ENCODE data around the gene AFAP1. TPM values are rescaled to one million over a fixed set of nuclear protein-coding genes. Genes with fewer than 3 reads are reported as not detected.

Gene AFAP1
- total RNA-seq, 1 donor from 2014 or later = 0.24 TPM

GRCh38 chr4:7771056-7771455 is 168.6 kb downstream of the AFAP1 start:
- ATAC-seq (ENCODE audit: low read depth) (no peak), DNase-seq (no peak)
- ChIA-PET CTCF (interaction anchor here (1.6 kb wide), 1 partner anchor 31 kb away, joined by 5 read pairs; no protein-coding TSS in a partner anchor), POLR2A (no interaction called here)
- intact Hi-C loops (cut with micrococcal nuclease) = no loop called here
- TF ChIP-seq CTCF (IDR thresholded peaks at IDR 0.05) = no peak
- Mint-ChIP-seq H3K27me3 (peaks cover 6% of the 10 kb centered on the region), H3K4me3 (no peak overlapping the region), H3K36me3 (ENCODE audit: low read depth) (no peaks in the 10 kb centered on the region), H3K9me3 (no peaks in the 10 kb centered on the region), H3K27ac (no peak overlapping the region), H3K4me1 (peaks cover 2% of the 10 kb centered on the region)

- Mint-ChIP-seq H3K4me1 (peaks cover 2% of the 10 kb centered on the region), H3K9me3 (no peaks in the 10 kb centered on the region), H3K36me3 (ENCODE audit: low read depth) (no peaks in the 10 kb centered on the region), H3K4me3 (no peak overlapping the region), H3K27me3 (peaks cover 6% of the 10 kb centered on the region), H3K27ac (no peak overlapping the region)
- POLR2A ChIA-PET = no interaction called here
- no peak for TF ChIP-seq CTCF (IDR thresholded peaks at IDR 0.05)
- intact Hi-C loops (cut with micrococcal nuclease) = no loop called here
- CTCF ChIA-PET = interaction anchor here (1.6 kb wide), 1 partner anchor 32 kb away, joined by 5 read pairs; no protein-coding TSS in a partner anchor
- no peak for DNase-seq
- no peak for ATAC-seq (ENCODE audit: low read depth)
These were observed 169.2 kb downstream of the AFAP1 start for GRCh38 chr4:7770224-7771050.

GRCh38 chr4:7769396-7770223 is 170.1 kb downstream of the AFAP1 start:
- intact Hi-C loops (cut with micrococcal nuclease) = no loop called here
- Mint-ChIP-seq H3K4me1 (peaks cover 2% of the 10 kb centered on the region), H3K27me3 (peaks cover 6% of the 10 kb centered on the region), H3K9me3 (no peaks in the 10 kb centered on the region), H3K4me3 (no peak overlapping the region), H3K36me3 (ENCODE audit: low read depth) (no peaks in the 10 kb centered on the region), H3K27ac (no peak overlapping the region)
- ChIA-PET CTCF (interaction anchor here (1.6 kb wide), 1 partner anchor 33 kb away, joined by 5 read pairs; no protein-coding TSS in a partner anchor), POLR2A (no interaction called here)
- DNase-seq = no peak
- TF ChIP-seq CTCF (IDR thresholded peaks at IDR 0.05) = no peak
- ATAC-seq (ENCODE audit: low read depth) = no peak

- Mint-ChIP-seq H3K27ac (no peak overlapping the region), H3K4me1 (peaks cover 2% of the 10 kb centered on the region), H3K4me3 (no peak overlapping the region), H3K36me3 (ENCODE audit: low read depth) (no peaks in the 10 kb centered on the region), H3K27me3 (peaks cover 5% of the 10 kb centered on the region), H3K9me3 (no peaks in the 10 kb centered on the region)
- no peak for ATAC-seq (ENCODE audit: low read depth)
- no peak for DNase-seq
- intact Hi-C loops (cut with micrococcal nuclease) = no loop called here
- ChIA-PET CTCF (no interaction called here), POLR2A (no interaction called here)
- TF ChIP-seq CTCF (IDR thresholded peaks at IDR 0.05) = no peak
These were observed 170.9 kb downstream of the AFAP1 start for GRCh38 chr4:7768736-7769135.

- POLR2A ChIA-PET = no interaction called here
- no peak overlapping the region for H3K4me3 Mint-ChIP-seq
- ATAC-seq (ENCODE audit: low read depth) = no peak
- intact Hi-C loops (cut with micrococcal nuclease) = no loop called here
- H3K4me1 Mint-ChIP-seq = peaks cover 2% of the 10 kb centered on the region
- H3K36me3 Mint-ChIP-seq (ENCODE audit: low read depth) = no peaks in the 10 kb centered on the region
- H3K27ac Mint-ChIP-seq = no peak overlapping the region
- H3K9me3 Mint-ChIP-seq = no peaks in the 10 kb centered on the region
- H3K27me3 Mint-ChIP-seq = peaks cover 3% of the 10 kb centered on the region
- TF ChIP-seq CTCF (IDR thresholded peaks at IDR 0.05) = no peak
- DNase-seq = no peak
- CTCF ChIA-PET = interaction anchor here (1.3 kb wide), 1 partner anchor 34 kb away, joined by 4 read pairs; no protein-coding TSS in a partner anchor
These were observed 171.7 kb downstream of the AFAP1 start for GRCh38 chr4:7767966-7768365.
